GDM1 (cell line): ENCODE data around the gene IGF1R.

Experiments
- DNase-seq: peaks from one replicate; lab custom pipeline; 2025; lab: John Stamatoyannopoulos, UW

IGF1R gene

DNA sequence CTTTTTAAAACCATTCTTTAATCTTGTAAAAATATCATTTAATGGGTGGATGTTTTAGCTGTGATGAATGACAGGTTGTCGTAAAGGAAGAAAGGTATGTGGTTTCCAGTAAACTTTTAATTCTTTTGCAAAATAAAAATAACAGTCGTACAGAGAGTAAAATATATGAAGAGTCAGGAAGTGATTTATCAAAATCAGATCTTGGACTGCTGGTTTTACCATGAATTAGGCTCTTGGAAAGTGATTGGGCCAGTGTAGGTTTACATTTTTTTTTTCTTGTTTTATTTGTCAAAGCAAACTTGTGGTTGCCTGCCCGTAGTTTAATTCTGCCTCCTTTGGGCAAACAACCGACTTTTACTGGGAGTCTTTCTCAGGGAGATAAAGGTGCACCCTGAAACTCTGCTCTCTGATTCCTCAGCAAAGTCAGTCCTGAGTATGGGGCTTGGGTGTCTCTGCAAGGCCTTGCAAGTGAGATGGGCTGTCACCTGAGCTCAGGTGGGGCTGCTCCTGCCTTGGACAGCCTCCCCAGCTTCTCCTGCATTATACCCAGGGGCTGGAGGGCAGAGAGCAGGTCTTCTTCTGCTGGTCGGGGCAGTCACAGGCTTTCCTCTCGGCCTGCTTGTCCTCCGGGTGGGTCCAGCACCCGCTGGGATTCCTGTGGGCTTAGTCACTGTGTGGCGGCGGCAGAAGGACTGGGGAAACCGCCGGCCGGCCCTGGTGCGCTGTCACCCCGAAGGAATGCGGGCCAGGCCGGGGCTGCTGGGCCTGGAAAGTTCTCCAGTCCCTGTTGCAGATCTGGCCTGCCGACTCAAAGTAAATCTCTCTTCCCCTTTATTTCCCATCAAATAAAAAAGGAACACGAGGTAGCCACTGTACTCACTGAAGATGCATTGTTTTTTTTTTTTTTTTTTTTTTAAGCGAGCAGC is 79.0 kb downstream of the IGF1R start:
- DNase-seq = no peak

DNA sequence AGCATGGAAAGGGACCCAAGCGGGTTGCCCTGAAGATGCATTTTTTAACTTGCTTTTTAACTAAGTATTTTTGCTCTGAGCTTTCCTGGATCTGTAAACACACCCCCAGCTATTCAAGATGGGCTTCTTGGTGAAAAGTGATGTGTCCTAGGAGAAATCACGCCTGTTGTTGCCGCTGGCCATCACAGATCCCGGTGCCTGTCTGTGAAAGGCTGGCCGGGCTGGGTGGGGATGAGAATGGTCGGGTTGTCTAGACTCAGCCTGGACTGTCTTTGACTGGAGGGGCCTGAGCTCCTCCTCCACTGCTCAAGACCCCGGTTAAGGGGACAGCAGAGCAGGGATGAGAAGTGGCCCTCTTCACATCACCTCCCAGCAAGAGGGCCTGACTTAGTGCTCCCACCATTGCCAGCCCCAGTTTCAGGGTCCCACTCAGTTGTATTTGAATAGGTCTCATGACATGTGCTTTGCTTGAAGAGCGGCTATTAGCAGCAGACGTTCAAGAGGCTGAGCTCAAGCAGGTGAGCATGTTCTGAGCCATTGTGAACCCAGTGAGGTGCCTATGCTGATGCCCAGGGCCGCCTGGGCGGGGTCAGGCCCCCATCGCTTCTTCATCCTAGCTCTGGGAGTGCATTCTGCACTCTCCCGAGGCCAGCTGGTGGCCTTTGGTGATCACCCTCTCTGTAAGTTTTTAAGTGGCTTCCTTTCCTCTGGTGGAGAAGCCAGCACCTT is 79.9 kb downstream of the IGF1R start:
- DNase-seq = no peak

DNA sequence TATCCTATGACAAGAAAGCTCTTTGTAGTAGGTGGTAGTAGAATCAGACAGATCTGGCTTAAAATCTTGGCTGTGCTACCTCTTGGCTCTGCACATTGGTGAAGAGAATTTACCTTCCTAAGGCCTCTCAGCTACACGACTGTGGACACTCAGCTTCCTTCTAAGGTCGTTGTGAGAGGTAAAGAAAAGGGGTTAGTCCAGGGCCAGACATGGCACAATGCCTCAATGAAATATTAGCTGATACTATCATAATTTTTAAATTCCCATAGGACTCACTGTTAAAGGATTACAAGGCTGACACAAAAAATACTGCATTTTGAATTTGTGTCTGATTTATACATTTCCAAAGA is 80.4 kb downstream of the IGF1R start:
- no peak for DNase-seq

DNA sequence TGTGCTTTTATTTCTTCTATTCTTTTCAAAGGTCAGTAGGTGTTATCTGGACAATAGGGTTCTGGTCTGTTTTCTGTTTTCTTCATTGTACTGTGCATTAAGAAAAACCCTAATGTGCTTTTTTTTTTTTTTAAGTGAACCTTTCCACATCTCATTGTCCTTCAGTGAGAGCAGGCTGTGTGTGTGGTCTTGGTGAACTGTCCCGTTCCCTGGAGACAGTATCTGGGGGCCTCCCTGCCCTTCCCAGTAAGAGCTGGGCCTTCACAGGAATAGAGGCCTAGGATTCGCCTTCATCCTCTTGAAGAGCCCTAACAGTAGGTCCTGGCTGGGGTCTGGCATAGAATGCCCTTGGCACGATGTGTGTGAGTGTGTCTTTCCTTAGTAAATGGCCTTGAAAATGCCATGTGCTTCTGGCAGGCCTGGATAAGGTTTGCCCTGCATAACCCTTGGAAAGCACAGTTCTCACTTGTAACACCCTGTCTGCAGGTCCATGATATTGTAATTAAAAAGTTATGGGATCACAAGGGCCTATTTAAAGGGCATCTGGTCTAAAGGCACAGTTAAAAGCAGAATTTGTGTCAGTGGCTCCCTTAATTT is 81.2 kb downstream of the IGF1R start:
- DNase-seq = no peak

DNA sequence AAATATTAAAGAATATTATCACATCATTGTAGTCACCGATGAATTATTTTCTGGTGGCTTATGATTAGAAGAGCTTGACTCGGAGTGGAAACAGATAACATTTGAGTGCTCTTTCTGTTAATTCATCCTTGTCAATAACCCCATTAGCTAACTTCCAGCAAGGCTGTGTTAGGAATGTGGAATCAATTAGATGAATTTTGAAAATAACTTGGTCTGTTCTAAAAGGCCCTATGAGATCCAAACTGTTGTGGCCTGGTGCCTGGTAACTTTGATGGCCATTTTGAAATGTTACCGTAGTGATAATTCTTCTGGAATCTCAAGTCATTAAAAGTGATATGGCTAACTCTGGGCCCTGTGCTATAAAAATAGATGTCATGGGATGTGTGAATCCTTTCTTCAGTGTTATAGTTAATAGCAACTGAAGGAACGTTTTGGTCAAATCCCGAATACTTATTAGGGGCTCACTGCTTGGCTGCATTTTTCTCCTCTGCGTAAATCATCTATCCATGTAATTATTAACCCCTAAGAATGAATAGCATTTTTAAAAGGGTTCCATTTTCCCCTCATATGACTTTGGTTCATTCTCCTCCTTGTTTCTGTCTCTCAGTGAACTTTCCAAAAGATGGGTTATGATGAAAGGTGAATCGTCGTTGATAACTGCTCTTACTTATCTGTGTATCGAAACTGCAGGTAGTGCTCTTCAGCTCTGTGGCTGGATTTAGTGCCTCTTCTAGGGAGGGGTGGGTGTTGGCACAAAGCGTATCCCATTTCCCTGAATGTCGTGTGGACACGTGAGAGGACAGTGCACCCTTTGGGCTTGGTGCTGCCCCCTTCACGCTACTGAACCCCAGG is 82.7 kb downstream of the IGF1R start:
- DNase-seq = no peak

DNA sequence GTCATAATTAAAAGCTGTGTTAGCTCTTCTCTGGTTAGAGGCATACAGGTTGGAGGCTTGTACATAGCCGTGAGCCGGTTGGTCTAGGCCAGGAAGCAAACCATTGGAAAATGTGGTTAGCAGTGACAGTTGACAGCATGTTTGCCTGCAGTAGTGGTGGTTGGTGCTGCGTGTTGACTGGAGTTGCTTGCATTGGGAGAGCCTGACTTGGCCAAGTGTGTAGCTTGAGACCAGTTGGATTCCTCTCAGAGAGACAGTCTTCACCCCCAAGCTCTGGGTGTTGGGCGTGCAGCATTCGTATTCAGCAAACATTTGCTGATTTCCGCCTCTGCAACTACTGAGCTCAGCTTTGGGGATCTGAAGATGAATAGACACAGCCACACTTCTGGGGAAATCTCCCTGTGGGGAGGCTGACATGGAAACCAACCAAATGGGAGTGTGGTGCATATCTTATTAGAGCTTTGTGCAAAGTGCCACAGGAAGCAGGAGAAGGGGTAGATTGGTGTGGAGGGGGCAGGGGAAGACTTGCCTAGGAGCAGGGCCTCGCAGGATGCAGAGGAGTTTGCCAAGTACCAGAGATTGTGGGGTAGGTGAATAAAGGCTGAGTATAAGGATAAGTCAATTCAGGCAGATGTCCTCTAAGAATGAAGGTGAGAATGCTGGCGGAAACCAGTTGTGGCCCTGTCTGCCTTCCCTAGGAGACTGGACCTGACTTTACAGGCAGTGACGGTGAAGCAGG is 83.5 kb downstream of the IGF1R start:
- DNase-seq = no peak

DNA sequence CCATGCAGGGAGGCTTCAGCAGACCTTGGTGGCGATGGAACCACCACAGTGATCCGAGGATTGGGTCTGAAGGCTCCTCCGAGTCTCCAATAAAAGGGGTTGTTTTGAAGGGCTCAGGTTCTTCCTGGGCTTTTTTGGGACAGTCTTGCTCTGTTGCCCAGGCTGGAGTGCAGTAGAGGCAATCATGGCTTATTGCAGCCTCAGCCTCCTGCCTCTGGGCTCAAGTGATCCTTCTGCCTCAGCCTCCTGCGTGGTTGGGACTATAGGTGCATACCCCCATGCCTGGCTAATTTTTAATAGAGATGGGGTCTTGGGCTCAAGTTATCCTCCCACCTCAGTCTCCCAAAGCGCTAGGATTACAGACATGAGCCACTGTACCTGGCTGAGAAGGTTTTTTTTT is 84.8 kb downstream of the IGF1R start:
- no peak for DNase-seq

DNA sequence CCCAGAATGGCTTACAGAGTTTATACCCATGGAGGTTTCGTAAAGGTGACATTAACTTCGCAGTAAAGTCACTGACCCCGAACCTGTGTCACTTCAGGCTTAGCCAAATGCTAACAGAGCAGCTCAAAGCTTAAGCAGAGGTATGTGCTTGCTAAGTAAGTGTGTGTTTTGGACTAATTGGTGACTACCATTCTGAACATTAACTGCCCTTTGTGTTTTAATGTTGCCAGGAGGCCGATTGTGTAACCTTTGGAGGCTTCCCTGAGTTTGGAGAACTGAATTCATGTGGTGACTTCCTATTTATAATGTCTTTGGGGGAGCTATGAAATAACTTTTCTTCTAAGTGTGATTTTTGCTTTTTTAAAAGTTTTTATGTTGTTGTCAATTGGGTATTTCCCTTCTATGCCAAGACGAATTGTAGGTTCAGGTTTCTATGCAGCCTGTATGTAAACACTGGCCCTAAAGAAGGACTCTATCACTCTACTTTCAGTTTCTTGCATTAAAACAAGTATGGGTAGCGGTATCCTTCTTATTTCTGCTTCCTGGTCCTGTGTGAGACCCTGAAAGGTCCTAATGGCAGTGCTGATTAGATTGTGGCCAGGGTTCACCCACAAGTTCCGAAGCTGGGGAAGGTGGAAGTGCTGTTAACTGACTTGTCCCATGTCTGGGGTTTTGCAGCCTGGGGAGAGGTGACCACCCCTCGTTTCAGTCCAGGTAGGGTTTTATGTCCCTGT is 86.3 kb downstream of the IGF1R start:
- DNase-seq = no peak

DNA sequence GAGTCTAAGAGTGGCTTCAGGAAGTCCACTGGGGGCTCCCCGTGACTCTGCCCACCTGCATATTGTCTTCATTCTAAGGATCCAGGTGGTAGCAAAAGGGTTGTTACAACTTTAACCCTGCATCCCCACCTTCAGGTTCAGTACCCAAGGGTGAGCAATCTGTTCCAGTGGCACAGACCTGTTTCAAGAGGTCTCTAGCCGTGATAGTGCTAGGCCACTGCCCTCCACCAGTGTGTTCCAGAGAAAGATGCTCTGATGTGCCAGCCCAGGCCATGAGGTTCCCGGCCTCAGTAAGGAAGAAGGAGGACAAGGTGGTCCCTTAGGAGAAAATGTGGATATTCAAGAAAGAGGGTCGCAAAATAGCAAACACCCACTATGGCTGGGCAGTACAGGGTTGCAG is 87.0 kb downstream of the IGF1R start:
- DNase-seq = no peak

DNA sequence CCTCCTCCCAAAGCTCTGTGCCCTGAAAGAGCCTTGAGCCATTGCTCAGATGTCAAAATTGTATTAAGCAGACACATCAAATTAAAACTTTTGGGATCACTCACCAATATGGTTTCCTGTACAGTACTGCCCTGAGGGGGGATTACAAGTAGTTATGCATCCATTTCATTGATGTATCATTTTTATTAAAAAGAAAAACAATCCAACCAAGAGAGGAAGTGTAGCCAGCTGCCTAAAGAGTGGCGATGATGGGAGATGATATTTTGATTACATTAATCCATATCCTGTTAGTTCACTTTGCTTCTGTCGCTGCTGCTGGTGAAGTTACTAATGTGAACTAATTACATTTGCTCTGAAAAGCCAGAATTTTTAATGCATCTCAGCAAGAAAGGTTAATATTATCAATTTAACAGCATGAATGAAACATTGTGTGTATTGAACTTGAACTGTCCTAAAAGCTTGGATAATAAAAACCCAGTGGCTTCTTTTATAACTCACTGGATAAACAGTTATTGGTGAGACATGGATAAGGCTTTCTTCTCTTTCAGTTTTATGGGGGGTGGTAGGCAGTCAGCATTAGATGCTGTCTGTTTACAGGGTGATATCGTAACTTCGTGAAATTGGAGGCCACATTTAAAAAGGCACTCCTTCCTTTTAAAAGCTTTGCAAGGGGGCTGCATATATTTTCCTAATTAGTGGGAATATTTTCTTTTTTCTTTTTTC is 87.7 kb downstream of the IGF1R start:
- DNase-seq = no peak

DNA sequence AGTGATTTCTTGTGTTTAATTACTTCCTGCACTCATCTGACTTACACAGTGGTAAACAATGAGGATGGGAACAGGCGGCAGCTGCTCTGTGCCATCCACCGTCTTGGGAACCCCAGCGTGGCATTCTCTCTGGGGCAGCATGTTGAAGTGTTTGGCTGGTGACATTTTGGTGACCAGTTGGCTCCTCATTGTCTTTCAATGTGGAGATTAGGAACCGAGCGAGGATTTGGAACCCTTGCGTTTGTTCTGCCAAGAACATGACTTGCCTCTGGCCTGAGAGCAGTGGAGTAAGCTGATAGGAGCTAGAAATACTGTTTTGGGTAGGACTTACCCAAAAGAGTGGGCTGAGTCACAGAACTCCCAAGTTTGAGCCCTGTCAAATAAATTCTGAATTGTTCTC is 88.8 kb downstream of the IGF1R start:
- no peak for DNase-seq

DNA sequence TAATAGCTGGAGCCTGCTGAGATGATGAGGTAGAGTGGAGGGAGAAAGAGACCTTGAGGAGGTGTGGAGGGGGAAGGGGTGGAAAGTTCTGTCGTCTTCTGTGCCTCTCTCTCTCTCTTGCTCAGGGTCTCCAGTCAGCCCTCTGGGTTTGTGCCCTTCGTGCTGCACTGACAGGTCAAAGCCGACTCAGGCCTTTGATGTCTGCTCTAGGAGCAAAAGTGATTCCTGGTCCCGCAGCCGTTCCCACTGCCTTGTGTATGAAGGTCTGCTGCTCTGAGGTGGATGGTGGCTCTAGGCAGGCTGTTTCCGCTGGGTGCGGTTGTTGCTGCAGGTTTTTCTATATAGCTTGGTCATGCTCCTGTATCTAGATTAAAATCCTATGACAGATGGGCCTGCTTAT is 89.4 kb downstream of the IGF1R start:
- DNase-seq = no peak

DNA sequence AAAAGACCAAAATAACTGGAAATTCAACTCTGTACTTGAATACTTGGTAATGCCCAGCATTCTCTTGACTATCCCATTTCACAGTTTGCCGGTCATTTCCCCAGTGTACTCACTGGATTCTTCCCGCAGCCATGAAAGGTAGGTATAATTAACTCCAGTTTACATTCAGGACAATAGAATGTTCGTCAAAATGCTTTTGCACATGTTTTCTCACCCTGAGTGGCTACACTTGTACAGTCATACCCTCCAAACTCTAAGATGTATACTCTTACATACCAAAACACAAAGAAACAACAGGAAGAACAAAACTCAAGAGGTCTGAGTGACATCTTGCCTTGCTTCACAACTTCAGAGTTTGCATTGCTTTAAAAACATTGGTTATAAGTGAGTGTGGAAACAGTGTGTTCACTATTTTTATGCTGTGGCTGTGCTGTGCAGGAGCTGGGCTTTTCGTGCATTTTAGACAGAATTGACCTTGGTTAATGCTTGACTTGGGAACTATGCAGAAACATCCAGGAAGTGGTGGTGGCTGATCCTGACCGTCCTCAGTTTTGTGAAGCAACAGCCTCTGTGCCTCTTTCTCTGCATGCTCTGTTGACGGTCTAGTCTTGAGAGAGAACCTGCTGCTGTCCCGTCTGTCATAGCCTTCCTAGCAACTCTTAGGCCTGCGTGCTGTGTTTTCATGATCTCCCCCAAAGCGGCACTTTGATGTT is 90.5 kb downstream of the IGF1R start:
- no peak for DNase-seq

DNA sequence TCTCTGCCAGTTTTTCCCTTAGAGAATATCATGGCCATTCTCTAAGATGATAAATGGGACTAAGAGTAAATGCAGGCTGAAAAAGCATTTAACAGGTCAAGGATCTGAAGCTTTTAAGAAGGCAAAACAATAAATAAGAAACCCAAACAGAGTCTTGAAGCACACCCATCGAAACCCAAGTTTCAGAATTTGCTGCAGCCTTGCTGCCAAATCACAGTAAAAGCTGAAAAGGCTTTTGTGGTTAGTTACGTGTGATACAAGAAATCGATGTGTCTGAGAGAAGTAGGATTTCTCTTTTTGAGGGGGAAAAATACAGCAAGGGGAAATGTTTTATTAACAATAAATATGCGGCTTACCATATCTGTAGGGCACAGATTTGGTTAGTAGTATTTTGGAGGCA is 92.0 kb downstream of the IGF1R start:
- no peak for DNase-seq

DNA sequence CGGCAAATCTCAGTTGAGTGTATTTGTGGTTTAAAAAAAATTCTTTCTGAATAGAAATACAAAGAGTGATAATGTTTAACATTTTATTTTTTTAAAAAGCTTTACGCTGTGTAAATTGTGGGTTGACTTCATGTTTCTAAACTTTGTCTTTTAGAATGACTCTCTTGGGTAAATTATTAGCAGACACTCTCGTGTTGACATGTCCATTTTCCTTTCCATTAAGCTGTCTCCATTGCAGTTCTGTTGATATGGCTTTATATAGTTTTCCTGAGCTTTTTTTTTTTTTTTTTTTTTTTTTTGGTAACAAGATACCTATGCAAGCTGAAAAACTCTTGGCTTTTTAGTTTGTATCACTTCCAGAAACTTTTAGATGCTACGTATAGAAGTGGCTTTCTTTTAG is 92.6 kb downstream of the IGF1R start:
- DNase-seq = no peak

DNA sequence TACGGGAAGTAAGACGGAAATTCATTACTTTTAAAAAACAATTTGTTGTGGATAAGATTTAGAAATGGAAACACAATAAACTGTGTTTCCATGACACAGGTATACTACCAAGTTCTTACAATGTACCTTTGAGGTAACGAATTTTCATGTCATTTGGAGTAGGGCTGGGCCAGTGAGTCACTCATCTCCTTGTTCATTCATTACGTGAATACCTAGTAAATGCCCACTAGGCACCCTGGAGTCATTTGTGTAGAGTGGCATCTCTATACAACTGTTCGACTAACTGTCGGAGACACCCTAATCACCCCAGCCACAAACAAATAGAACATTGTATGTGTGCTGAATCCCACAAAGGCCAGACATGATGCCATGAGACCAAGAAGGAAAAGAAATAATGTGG is 94.8 kb downstream of the IGF1R start:
- no peak for DNase-seq

DNA sequence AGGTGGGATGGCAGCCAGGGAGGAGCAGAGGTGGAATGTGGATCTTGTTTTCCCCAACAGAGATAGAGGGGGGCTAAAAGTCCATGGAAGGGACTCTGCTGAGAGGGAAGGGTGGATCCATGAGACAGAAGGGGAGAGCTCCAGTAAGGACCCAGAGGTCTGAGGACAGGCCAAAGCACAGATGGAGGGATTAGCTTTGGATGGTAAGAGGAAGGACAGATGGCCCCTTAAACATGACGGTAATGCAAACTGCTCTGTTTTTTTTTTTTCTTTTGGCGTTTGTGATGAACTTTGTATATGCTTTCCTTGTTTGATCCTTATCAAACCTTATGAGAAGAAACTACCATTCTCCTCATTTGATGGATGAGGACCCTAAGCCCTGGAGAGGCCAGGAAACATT is 96.2 kb downstream of the IGF1R start:
- DNase-seq = no peak

DNA sequence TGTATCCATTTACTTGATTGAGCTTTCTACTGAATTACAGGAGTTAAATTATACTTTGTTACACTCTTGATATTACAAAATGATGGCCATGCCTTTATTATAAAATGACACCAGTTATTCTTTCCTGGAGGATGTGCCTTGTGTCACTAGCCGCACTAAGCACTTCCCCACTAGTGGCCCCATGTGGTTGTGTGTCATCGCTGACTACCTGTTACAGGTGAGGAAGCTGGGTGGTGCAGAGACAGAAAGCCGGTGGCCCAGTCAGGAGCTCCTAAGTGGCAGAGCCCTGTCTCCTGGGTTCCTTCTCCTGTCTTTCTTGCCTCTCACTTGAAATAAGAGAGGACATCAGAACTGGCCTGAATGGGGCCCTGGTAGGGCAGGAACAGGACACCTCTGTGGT is 96.8 kb downstream of the IGF1R start:
- no peak for DNase-seq

DNA sequence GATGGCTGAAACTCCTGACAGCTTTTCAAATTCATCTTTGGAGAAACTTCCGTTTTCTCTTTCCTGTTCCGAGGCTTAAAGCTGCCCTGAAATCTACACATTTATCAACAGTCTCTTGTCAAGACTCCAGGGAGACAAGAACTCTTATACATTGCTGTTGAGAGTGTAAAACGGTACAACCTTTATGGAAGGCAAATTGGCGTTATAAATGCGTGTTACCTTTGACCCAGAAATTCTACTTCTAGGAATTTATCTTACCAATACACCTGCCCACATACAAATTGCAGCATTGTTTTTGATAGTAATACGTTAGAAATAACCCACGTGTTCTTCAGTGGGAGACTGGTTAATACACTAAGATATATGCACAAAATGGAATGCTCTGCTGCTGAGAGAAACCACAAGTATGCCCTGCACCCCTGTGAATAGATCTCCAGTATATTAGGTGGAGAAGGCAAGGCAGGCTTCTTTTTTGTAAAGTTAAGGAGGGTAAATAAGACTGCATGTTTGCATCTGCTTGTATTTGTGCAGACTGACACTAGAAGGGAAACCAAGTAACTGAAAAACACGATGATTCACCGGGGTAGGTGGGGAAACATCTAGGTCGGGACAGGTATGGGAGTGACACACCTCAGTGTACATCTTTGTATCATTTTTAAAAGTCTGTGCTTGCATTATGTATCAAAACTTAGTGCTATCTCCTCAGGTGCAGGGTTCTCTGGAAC is 97.5 kb downstream of the IGF1R start:
- DNase-seq = peak; percentile 9
